CD14-positive monocyte (primary cell): ENCODE results near the gene LIN7A. TPM values are rescaled to one million over a fixed set of nuclear protein-coding genes. Genes with fewer than 3 reads are reported as not detected.

Experiments used
- DNase-seq, 3 donors: peaks; one replicate each; pipeline ENCODE4 v3.0.0-alpha.2; 2011 to 2022
- H2AFZ ChIP-seq: 2 replicates; pipeline ENCODE4 v1.6.0; 2012; ENCODE audit warnings: mild to moderate bottlenecking, low read depth, low read length, inconsistent platforms; ENCODE audit not compliant: insufficient read depth, poor library complexity, severe bottlenecking
- H3K27ac ChIP-seq, 2 donors: 1 replicate in 1 of 2; 2 replicates in 1 of 2; pipeline ENCODE4 v1.5.1; 2012 to 2013; ENCODE audit warnings: low read length in 2 of 2, control low read depth in 1 of 2, inconsistent platforms in 1 of 2, low read depth in 1 of 2, mild to moderate bottlenecking in 1 of 2
- H3K27me3 ChIP-seq, 2 donors: one replicate each; pipeline versions ENCODE4 v1.6.0 to v1.6.1; 2011 to 2013; ENCODE audit warnings: low read length in 2 of 2; ENCODE audit not compliant: control insufficient read depth in 2 of 2, insufficient read depth in 2 of 2
- H3K36me3 ChIP-seq, 2 donors: replicated peaks in 1 of 2; 1 replicate in 1 of 2; 2 replicates in 1 of 2; pipeline versions ENCODE4 v1.5.1 to v1.6.1; 2012 to 2013; ENCODE audit warnings: low read length in 2 of 2, control low read depth in 1 of 2, inconsistent platforms in 1 of 2, mild to moderate bottlenecking in 1 of 2; ENCODE audit not compliant: insufficient read depth in 2 of 2, control insufficient read depth in 1 of 2
- H3K4me1 ChIP-seq, 2 donors: 1 replicate in 1 of 2; 2 replicates in 1 of 2; pipeline versions ENCODE4 v1.5.1 to v1.6.1; 2012 to 2013; ENCODE audit warnings: low read length in 2 of 2, control low read depth in 1 of 2, inconsistent platforms in 1 of 2, mild to moderate bottlenecking in 1 of 2, moderate library complexity in 1 of 2; ENCODE audit not compliant: insufficient read depth in 2 of 2, control insufficient read depth in 1 of 2
- H3K4me2 ChIP-seq: replicated peaks from 2 replicates; pipeline ENCODE3; 2012; ENCODE audit warnings: low read length, moderate library complexity, mild to moderate bottlenecking; ENCODE audit not compliant: poor library complexity, severe bottlenecking; ENCODE audit errors: extremely low read depth
- H3K4me3 ChIP-seq, 3 experiments: fragments of 200-600 bp in 1 of 3; sonication (generic) in 1 of 3; replicated peaks in 1 of 3; 1 replicate in 2 of 3; 2 replicates in 1 of 3; pipeline ENCODE4 v1.5.1; 2011 to 2013; ENCODE audit warnings: low read length in 3 of 3, mild to moderate bottlenecking in 3 of 3, control low read depth in 2 of 3, low read depth in 2 of 3, inconsistent platforms in 1 of 3, moderate library complexity in 1 of 3
- H3K79me2 ChIP-seq: 2 replicates; pipeline ENCODE4 v1.6.0; 2012; ENCODE audit warnings: mild to moderate bottlenecking, control low read depth, inconsistent platforms, low read length, moderate library complexity; ENCODE audit not compliant: insufficient read depth
- H3K9ac ChIP-seq: 2 replicates; pipeline ENCODE4 v1.6.0; 2017; ENCODE audit warnings: low read length, mild to moderate bottlenecking; ENCODE audit not compliant: insufficient read depth, poor library complexity, severe bottlenecking
- H3K9me3 ChIP-seq, 2 donors: replicated peaks in 1 of 2; 1 replicate in 1 of 2; 2 replicates in 1 of 2; pipeline versions ENCODE4 v1.5.1 to v1.6.1; 2012 to 2013; ENCODE audit warnings: low read length in 2 of 2, control low read depth in 1 of 2; ENCODE audit not compliant: control insufficient read depth in 1 of 2, insufficient read depth in 1 of 2
- H4K20me1 ChIP-seq: 2 replicates; pipeline ENCODE4 v1.6.0; 2012; ENCODE audit warnings: mild to moderate bottlenecking, low read length, control low read depth, moderate library complexity; ENCODE audit not compliant: insufficient read depth
- H3K27ac Mint-ChIP-seq, 7 donors: one replicate each; pipeline ENCODE4 v1.8.0; 2020; ENCODE audit warnings: mild to moderate bottlenecking in 7 of 7, mixed read lengths in 7 of 7, moderate library complexity in 6 of 7, inconsistent platforms in 2 of 7
- H3K27me3 Mint-ChIP-seq, 3 donors: one replicate each; pipeline ENCODE4 v1.8.0; 2021 to 2022; ENCODE audit warnings: low read depth in 3 of 3, mild to moderate bottlenecking in 3 of 3, mixed read lengths in 3 of 3, moderate library complexity in 3 of 3, inconsistent platforms in 1 of 3
- H3K36me3 Mint-ChIP-seq, 2 donors: one replicate each; pipeline ENCODE4 v1.8.0; 2020; ENCODE audit warnings: mixed read lengths in 2 of 2, inconsistent platforms in 1 of 2, mild to moderate bottlenecking in 1 of 2
- H3K4me1 Mint-ChIP-seq: one replicate; pipeline ENCODE4 v1.8.0; 2020; ENCODE audit warnings: mild to moderate bottlenecking, mixed read lengths
- H3K4me3 Mint-ChIP-seq, 2 donors: one replicate each; pipeline ENCODE4 v1.8.0; 2020; ENCODE audit warnings: mild to moderate bottlenecking in 2 of 2, mixed read lengths in 2 of 2, moderate library complexity in 1 of 2
- H3K9me3 Mint-ChIP-seq, 7 donors: one replicate each; pipeline ENCODE4 v1.8.0; 2020 to 2022; ENCODE audit warnings: mixed read lengths in 7 of 7, mild to moderate bottlenecking in 6 of 7, moderate library complexity in 6 of 7, inconsistent platforms in 2 of 7
- CTCF ChIP-seq: fragments of 200-600 bp; IDR thresholded peaks from one replicate; pipeline ENCODE4 v1.8.0; 2022; ENCODE audit warnings: antibody characterized with exemption, mild to moderate bottlenecking
- WGBS: methylation state at CpG from one replicate; pipeline ENCODE4 v1.1.5; 2013; ENCODE audit warnings: missing lambda C conversion rate; ENCODE audit not compliant: insufficient coverage; 5-methylcytosine and 5-hydroxymethylcytosine counted together
- intact Hi-C, 2 donors: fragments of 100-400 bp; cut with micrococcal nuclease; formaldehyde crosslinking; loops; one replicate each; pipeline versions ENCODE4 v1.15.0 to v1.15.1; 2023
- polyA plus RNA-seq, 3 donors: library from polyadenylated mRNA; depleted of rRNA in 1 of 3; unstranded in 2 of 3; stranded (reverse) in 1 of 3; fragments of 300-500 nt in 2 of 3; fragments of >200 nt in 1 of 3; fragmentation: Illumina TruSeq in 2 of 3; gene quantifications; 1 replicate in 2 of 3; 2 replicates in 1 of 3; pipeline ENCODE4 v1.2.3, GENCODE V29; 2012 to 2021

Gene LIN7A
- polyA plus RNA-seq, 3 donors = 8.0 to 16.6 (median 15.2) TPM

- H3K9ac ChIP-seq = no peak overlapping the region
- intact Hi-C loops = no loop called here
- H3K27me3 Mint-ChIP-seq = peaks cover 0 to 4% (median 0%) of the 10 kb centered on the region in 3 donors
Observed at GRCh38 chr12:80766897-80767296, 170.8 kb downstream of the LIN7A start.

DNA sequence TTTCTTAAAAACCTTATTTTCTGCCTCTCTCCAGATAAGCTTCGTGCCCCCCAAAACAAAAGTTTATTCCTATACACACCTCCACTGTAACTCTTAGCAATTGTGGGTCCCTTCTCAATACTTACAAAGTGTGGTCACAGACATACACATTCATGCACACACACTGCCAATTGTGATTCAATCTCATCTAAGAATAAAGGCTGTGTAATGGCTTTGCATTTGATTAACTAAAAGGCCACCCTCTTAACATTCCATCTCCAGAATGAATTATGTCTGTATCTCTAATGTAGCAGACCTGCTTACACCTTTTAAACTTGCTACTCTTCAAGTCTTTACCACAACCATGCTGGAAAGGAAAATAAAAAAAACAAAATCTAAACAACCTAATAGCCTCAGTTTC is 171.5 kb downstream of the LIN7A start:
- H3K9me3 Mint-ChIP-seq = no peaks in the 10 kb centered on the region
- no peak for TF ChIP-seq CTCF
- Histone ChIP-seq H2AFZ (no peak overlapping the region), H3K4me2 (no peak overlapping the region), H3K36me3 (no peaks in the 10 kb centered on the region), H3K9ac (no peak overlapping the region), H4K20me1 (no peaks in the 10 kb centered on the region), H3K4me3 (no peak overlapping the region), H3K27ac (no peak overlapping the region), H3K4me1 (no peaks in the 10 kb centered on the region), H3K79me2 (no peaks in the 10 kb centered on the region), H3K9me3 (no peaks in the 10 kb centered on the region), H3K27me3 (no peaks in the 10 kb centered on the region)
- H3K4me1 Mint-ChIP-seq = no peaks in the 10 kb centered on the region
- intact Hi-C loops = no loop called here
- no peaks in the 10 kb centered on the region for H3K36me3 Mint-ChIP-seq
- no peak overlapping the region for H3K27ac Mint-ChIP-seq
- DNase-seq = no peak
- H3K4me3 Mint-ChIP-seq = no peak overlapping the region
- peaks cover 2 to 6% (median 3%) of the 10 kb centered on the region in 3 donors for H3K27me3 Mint-ChIP-seq
- 88% methylated on average over 1 of the region's 1 CpG for WGBS

More at GRCh38 chr12:80766897-80767296, 170.8 kb downstream of the LIN7A start:
- Histone ChIP-seq H3K27ac (no peak overlapping the region), H3K4me3 (no peak overlapping the region), H3K4me2 (no peak overlapping the region), H2AFZ (no peak overlapping the region), H3K36me3 (no peaks in the 10 kb centered on the region), H3K79me2 (no peaks in the 10 kb centered on the region), H3K27me3 (no peaks in the 10 kb centered on the region), H4K20me1 (no peaks in the 10 kb centered on the region), H3K9me3 (no peaks in the 10 kb centered on the region), H3K4me1 (no peaks in the 10 kb centered on the region)
- Mint-ChIP-seq H3K27ac (no peak overlapping the region), H3K9me3 (no peaks in the 10 kb centered on the region), H3K4me3 (no peak overlapping the region), H3K36me3 (no peaks in the 10 kb centered on the region), H3K4me1 (no peaks in the 10 kb centered on the region)
- no peak for TF ChIP-seq CTCF
- DNase-seq = no peak
- no CpG with 5 or more reads among the region's 2 CpGs for WGBS
